HG03039 (cell line): Measurements from ENCODE around the gene C1QTNF1.

Source experiments
- ATAC-seq: cut with Tn5 transposase; IDR thresholded peaks from one replicate; pipeline ENCODE4 v1.9.1; 2021; ENCODE audit warnings: mild to moderate bottlenecking, moderate library complexity; ENCODE audit not compliant: unreplicated experiment

Gene C1QTNF1

DNA sequence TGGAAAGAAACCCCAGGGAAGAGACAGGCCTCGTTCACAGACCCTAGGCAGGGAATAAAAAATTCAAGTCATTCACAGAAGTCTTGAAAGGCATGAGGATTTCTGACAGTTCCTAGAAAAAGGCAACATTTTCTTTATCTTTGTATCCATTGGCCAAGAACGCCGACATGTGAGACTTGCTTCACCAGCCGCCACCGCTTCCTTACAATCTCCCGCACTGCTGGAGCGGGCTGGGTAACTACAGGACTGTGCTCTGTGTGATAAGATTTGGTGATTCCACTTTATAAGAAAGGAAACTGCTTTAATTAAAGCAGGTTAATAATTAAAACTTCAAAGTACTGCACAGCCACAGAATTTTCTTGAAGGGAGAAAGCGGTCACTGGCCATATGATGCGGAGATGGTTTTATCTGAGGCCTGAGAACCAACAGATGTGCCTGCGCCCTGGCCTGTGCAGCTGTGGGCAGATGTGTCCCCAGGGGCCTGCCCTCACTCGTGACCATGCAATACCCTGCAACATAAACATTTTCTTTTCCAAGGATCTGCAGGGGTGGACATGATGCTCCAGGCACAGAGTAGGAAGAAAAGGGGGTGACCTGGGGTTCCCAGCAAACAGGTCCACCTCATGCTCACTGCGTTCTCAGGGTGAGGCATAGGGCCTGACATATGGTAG lies 31.3 kb upstream of the C1QTNF1 start:
- ATAC-seq: no peak

DNA sequence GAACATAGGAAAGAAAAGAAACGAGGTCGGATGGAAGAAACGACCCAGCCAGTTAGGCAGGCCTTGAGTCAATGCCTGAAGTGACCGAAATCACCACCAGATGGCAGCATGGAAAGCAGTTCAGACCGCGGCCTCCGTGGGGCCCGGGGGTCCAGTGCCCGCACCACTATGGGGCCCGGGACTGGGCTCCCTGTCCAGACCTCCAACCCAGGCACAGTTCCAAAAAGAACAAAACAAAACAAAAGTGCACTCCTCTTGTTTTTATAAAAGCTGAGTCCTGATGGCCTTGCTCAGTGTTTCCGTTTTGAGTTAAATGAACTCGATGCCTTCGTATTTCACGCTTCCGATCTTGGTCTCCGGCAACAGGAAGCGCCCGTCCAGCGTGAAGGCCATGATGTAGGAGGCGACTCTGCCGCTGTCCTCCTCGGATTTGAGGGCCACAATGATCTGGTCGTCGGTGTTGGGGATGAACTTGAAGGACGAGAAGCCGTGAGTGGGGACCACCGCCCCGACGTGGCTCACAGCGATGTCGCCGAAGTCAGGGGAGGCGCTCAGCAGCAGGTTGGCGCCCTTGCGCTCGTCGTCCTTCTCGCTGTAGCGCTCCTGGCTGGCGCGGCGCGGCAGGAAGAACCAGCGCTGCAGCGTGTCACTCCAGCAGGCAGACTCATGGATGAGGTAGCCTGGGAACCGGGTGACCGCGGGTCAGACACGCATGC lies 30.6 kb upstream of the C1QTNF1 start:
- no peak for ATAC-seq

DNA sequence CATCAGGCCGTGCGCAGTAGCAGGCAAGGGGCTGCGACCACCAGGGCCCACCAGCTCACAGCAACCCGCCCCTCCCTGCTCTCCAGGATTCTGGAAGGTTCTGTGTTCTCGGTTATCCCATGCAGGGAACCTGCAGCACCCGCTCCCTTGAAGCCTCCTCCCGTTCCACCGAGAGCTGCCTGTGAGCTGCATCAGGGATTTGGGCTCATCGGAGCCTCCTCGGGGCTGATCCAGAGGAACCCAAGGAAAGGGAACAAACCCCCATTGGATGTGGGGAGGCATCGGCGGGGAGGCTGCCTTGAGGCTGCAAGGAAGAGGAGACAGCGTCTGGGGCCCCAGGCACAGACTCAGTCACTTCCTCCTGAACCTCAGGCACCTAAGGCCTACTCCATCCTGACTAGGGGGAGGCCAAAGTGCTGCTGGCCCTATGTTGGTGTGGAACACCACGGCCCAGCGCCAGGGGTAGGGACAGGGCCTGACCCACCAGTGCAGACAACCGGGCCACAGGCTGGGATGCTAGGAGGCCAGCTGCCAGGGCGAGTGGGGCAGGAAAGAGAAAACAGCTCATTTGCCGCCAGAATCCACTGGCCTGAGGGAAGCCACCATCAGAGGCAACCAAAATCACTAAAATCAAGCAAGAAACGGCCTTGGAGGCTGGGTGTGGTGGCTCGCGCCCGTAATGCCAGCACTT lies 29.8 kb upstream of the C1QTNF1 start:
- ATAC-seq: no peak

DNA sequence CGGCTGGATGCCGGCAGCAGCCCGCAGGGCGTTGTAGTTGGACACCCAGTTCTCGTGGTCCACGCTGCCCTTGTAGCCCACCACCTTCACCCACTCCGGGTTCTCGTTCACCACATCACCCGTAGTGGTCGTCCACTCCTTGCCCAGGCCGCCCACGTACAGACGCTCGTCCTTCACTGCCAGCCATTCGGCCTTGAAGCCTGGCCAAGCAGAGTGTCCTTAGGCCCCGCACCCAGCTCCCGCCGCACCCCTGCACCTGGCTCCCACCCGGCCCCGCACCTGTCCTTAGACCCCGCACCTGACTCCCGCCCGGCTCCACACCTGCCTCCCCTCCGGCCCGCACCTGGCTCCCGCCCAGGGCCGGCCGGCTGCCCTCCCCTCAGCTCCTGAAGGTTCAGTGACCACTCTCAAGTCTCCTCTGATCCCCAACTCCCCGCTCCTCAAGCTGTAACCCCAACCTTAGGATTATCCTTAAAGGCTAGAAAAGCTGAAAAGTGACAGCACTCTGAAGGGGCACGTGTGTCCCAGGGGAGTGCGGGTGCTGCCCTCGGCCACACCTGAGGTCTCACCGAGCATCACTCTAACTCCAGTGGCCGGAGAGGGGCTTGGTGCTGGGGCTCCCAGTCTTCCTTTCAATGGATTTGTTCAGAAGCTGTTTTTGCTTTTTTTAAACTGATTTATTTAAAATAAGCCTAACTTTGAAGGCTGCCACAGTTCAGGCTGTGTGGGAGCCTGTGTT lies 28.8 kb upstream of the C1QTNF1 start:
- ATAC-seq: no peak

DNA sequence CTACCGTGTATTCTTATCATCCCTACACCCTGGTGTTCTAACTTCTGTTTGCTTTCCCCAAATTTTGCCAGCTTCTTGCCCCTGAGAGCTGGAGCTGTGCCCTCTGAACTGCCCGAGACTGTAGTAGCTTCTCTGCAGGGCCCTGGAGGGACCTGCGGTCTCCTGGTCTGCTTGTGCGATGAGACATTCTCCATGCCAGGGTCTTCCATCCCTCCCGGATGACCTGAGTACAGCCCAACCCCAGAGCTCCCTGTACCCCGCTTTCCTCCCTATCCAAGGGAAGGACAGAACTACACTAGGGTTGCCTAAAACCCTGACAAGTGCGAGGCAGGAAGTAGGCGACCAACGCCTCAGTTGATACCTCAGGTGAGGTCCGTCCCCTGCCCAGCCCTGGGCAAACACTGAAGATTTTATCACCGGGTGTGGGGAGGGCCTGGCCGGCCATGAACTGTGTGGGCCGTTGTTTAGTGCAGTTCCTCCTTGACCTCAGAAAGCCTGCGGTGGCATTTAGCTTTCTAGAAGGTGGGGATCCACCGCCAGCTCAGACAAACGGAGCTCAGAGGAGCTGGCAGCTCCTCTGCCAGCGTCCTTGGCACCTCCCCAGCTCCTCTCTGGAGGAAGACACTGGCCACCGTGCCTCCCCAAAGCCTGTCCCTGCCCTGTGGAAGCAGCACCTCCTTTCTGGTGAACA lies 28.1 kb upstream of the C1QTNF1 start:
- ATAC-seq: no peak

DNA sequence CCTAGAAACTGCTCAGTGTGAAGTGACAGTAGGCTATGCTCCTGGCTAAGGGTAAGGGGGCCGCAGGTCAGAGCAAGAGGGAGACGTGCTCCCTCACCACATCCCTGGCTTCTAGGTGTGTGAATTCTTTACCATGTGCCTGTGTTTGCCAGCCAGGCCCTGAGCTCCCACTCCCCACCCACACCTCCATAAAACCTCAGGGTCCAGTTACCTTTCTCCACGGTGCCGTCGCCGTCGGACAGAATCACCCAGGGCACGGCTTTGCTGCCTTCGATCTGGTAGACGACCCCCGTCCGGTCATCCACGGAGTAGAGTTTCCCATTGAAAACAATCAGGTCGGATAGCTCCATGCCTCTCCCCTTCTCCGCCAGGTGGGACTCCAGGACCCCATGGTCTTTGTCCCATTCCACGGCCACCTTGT lies 27.2 kb upstream of the C1QTNF1 start:
- no peak for ATAC-seq

DNA sequence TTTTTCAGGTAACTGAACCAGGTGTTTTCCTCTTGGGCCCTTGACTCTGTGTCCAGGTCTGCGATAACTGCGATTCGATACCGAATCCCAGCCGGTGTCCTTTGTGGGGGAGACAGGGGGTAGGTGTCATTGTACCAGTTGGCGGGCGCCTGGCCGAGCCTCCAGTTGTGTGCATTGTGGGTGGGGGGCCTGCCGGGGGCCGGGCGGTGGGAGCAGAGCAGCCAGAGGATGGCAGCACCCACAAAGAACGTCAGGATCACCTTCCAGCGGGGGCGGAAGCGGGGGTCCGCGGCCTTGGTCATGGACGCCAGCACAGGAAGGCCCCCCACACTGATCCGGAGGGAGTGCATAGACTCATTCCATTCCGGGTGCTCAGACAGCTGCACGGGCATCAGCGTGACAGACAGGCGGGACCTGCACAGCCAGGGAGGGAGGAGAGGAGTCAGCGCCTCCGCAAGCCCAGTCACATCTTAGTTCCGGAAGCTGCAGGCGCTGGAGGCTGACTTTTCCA lies 26.7 kb upstream of the C1QTNF1 start:
- no peak for ATAC-seq

DNA sequence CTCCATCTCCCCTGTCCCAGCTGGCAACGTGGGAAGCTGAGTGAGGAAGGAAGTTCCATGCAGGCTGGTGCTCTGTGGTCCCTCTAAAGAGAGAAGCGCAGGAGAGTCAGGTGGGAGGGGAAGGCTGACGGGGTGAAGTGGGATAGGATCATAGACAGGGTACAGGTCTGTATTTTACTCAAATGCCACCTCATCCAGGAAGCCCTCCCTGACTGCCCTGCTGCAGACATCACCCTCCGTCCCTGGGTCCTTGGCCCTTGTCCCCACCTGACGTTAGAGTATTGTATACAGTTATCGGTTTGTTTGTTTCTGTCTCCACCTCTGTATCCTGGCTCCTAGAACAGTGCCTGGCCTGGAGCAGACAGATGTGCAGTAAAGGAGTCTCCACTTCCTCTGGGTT lies 26.1 kb upstream of the C1QTNF1 start:
- no peak for ATAC-seq

DNA sequence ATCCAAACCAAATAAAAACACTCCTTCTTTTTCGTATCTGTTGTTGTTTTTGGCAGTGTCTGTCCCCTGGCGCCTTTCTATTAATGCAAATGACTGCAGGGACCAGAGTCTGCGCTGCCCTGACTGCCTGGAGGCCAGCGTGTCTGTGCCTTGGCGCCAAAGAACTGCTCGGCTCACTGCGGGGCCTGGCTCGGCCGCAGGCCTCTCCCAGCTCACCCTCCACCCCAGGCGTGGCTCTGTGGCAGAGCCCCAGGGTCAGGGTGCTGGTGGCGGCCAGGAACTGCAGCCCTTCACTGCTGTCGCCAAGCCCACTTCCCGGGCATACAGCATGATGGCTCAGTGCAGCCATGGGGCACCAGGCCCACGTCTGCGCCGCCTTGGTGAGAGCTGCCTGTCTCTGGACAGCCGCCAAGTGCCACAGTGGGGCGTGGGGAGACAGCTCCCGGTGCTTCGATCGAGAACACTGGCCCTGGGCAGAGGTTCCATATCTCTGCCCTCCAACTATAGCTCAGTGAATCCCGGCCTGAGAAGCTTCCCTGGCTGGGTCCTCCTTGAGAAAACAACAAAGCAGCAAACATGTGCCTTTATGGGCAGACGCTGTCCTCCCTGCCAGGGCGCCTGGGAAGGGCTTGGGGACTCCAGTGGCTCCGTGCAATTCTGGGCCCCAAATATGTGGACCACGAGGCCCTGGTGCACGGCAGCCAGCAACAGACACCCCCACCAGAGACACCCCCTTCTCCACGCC lies 25.5 kb upstream of the C1QTNF1 start:
- no peak for ATAC-seq

DNA sequence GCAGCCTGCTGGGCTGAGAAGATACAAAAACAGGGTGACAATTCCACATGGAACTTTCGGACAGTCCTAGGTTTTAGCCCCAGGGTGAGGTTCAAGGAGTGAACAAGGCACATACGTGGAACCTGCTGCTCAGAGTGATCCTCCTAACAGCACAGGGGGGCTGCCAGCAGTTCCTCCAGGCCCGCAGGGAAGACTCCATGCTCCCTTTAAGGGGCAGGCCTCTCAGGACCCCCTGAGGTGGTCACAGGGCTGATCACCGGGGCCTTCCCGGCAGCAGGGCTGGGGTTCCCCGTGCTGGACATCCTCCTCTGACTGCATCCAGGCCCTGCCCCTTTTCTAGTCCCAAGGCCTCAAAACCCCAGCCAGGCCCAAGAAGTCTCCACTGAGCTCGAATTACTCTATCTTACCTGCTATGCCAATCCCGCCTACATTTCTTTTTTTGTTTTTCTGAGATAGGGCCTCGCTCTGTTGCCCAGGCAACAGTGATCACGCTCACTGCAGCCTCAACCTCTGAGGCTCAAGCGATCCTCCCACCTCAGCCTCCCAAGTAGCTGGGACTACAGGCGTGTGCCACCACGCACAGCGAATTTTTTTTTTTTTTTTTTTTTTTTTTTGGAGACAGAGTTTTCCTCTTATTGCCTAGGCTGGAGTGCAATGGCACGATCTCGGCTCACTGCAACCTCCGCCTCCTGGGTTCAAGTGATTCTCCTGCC lies 24.8 kb upstream of the C1QTNF1 start:
- ATAC-seq: no peak

DNA sequence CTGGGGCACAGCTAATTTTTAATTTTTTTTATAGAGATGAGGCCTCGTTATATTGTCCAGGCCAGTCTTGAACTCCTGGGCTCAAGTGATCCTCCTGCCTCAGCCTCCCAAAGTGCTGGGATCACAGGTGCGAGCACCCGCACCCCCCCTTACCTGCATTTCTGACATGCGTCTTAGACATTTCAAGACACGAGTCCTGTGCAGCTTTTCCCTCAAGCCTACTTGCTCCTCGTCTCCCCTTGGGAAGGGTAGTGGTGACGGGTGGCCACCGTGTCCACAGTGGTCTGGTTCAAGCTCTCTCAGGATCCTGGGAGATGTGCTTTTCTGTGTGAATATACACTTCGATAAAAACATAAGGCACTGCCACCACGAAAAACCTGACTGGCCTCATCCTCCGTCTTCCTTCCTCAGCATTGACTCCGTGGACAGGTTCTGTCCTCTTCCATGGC lies 24.0 kb upstream of the C1QTNF1 start:
- no peak for ATAC-seq

DNA sequence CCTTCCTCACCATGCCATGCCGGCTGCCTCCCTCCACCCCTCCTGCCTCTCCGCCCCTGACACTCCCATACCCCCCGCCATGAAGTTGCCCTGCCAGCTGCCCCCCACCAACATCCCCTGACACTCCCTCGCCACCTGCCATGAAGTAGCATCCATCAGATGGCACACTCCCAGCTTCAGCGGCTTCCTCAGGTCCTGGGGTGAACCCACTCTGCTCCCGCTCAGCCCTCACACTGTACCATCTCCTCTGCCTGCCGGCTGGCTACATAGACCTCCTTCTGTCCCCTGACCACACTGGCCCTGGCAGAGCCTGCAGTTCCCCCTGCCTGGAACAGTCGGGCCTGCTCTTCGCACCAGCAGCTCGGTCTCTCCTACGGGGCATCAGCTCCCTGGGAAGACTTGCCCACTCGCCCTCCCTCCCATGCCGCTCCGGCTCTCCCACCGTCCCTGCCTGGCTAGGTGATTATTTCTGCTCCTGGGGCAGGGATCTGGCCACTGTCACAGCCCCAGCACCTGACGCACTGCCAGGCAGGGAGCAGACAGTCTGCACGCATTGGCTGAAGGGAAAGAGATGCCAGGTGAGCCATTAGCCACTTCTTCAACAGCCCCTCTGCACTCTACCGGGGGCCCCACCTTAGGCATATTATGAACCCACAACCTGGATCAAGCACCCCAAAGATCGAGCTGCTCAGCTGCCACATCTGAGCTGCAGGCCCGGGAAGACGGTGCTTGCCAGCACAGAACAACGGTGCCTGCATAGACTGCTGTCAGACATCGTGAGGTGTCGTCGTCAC lies 23.4 kb upstream of the C1QTNF1 start:
- no peak for ATAC-seq

DNA sequence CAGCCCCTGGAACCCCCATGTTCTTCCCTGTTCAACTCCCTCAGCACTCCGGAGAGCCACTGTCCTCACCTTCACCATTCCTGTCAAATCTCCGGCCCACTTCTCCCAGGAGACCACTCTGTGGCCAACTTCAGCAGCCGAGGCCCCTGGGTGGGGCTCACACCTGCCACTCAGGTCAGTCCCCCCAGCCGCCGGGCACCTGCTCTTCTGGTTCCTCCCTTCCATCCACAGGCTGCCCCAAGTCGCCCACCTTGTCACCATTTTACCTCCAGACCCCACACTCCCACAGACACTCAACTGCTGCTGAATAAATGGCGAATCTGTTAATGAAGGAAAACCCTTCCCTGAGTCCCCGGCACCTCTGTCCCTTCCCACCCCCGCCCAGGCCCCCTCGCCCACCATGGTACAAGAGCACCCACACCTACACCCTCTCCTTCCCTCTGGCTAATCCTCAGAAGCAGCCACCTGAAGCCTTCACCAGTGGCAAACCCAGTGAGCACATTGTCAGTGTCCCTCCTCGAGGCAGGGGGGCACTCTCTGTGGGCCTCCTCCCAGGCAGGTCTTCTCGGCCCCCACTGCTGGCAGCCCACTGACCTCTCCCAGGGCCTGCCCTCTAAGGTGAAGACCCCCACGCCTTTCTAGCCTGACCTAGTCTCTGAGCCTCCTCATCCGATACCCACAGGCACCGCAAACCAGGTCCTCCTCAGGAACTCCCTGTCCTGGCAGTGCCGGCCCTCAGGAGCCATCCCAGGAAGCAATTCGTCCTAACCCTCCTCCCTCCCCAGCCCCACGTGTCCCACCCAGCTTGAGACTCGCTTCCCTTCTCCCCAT lies 22.6 kb upstream of the C1QTNF1 start:
- no peak for ATAC-seq

DNA sequence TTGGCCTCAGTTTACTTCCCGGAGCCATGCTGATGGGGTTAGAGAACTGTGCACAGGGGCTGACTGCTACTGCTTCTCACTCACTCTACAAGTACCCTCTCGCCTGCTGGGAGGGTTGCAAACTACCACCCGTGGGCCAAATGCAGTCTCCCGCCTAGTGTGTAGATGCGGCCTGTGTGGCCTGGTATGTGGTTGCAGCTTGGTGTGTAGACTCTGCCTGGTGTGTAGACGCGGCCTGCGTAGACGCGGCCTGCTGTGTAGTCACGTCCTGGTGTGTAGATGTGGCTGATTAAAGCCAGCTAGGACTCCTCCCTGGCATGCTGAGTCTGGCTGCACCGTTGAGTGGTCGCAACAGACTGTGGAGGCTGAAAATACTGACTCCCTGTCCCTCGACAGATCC lies 21.7 kb upstream of the C1QTNF1 start:
- no peak for ATAC-seq

DNA sequence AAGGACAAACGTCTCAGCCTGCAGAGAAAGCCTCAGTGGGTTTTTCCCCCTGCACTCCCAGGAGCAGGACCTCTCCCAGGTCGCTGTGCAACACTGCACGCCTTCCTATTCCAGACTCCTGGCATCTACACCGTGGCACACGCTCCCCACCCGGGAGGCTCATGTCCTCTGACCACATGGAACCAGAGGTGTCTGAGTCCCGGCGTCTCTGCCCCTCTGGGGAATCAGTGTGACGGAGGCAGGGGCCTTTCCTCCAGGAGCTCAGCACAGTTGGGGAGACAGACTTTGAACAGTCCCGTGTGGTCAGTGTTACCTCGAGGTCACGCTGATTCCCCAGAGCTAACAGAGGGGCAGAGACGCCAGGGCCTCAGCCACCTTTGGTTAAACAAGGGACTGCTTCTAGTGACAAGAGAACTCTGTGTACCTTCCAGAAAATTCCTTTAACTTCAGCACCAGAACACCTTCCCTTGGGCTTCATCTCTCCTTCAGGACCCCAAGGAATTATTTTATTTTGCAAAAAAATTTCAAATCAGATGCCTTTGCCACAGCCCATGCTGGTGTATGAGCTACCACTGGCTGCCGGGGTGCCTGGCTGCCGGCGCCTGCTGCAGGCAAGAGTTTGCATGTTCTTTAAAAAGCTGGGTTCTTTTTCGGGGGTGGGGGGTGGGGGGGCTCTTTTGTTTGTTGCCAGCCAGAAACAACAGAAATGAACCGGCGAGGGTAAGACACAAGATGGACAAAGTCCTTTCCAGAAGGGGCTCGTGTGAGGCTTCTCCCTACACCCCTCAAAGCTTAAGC lies 21.0 kb upstream of the C1QTNF1 start:
- no peak for ATAC-seq

DNA sequence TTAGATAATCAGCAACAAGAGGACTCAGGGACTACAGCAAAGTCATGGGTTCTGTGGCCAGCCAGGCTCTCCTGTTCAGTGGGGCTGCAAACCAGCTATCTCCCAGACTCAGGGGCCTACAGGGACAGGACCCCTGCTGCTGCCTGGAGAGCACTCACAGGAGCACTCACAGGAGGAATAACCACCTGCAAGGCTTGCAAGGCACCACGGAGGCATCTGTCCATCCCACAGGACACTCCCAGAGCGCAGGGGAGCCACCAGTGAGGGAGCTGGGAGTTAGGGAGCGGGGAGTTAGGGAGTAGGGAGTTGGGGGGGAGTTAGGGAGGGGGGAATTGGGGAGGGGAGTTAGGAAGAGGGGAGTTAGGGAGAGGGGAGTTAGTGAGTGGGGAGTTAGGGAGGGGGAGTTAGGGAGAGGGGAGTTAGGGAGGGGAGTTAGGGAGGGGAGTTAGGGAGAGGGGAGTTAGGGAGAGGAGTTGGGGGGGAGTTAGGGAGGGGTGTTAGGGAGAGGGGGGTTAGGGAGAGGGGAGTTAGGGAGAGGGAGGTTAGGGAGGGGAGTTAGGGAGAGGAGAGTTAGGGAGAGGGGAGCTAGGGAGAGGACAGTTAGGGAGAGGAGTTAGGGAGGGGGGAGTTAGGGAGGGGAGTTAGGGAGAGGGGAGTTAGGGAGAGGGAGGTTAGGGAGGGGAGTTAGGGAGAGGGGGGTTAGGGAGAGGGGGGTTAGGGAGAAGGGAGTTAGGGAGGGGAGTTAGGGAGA lies 20.1 kb upstream of the C1QTNF1 start:
- no peak for ATAC-seq
